Subcutaneous abdominal adipose tissue (tissue), 5 donors: Measurements from ENCODE around the gene CNPY3.
"Not testable (repeated sequence)": the region's sequence is repeated elsewhere in the genome, so short reads cannot be mapped to it uniquely, and the experiment has no call there.

ENCODE experiments used
- H3K27ac ChIP-seq: one replicate; pipeline ENCODE4 v1.7.0; 2013; ENCODE audit warnings: low read depth, mild to moderate bottlenecking, inconsistent platforms, low read length, moderate library complexity
- H3K27me3 ChIP-seq, 5 donors: one replicate each; pipeline ENCODE4 v1.7.0; 2013; ENCODE audit warnings: low read length in 5 of 5, inconsistent platforms in 1 of 5; ENCODE audit not compliant: control insufficient read depth in 5 of 5, insufficient read depth in 4 of 5
- H3K36me3 ChIP-seq, 5 donors: one replicate each; pipeline ENCODE4 v1.7.0; 2013; ENCODE audit warnings: low read length in 5 of 5; ENCODE audit not compliant: control insufficient read depth in 5 of 5, insufficient read depth in 5 of 5
- H3K4me1 ChIP-seq, 5 donors: one replicate each; pipeline ENCODE4 v1.7.0; 2013; ENCODE audit warnings: low read length in 5 of 5, mild to moderate bottlenecking in 3 of 5, moderate library complexity in 1 of 5; ENCODE audit not compliant: control insufficient read depth in 5 of 5, insufficient read depth in 5 of 5
- H3K4me3 ChIP-seq, 5 donors: one replicate each; pipeline ENCODE4 v1.7.0; 2013; ENCODE audit warnings: low read length in 5 of 5, low read depth in 1 of 5
- H3K9ac ChIP-seq, 5 donors: one replicate each; pipeline ENCODE4 v1.7.0; 2013; ENCODE audit warnings: low read length in 5 of 5, mild to moderate bottlenecking in 4 of 5, moderate library complexity in 3 of 5
- H3K9me3 ChIP-seq, 5 donors: one replicate each; pipeline ENCODE4 v1.7.0; 2013; ENCODE audit warnings: low read length in 5 of 5; ENCODE audit not compliant: control insufficient read depth in 5 of 5
- donor health status: healthy.
- donor health status: healthy.
- donor health status: healthy.
- donor health status: healthy.
- donor health status: healthy.

Gene CNPY3

DNA sequence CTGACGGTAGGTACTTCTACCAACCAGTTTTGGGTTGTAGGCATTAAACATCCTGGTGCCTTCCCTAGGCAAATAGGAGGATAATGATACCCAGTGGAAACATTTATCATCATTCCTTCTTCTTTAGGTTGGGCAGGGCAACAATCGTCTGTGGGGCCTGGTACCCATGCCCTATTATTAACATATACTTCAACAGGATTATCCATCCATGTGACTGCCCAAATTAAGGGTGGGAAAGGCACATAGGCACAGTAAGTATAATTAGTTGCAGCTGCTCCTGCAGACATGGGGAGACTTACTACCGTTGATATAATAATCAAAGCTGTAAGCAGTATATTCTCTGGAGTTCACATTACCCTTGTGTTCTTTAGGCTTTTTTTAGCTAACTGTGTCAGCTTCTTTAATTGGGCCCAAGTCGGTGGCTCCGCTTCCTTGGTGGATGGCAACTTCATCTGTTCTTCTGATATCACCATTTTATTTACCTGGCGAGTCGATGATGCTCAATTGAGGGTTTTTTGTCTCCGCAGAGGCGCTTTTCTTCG lies 33.0 kb upstream of the CNPY3 start:
- Histone ChIP-seq H3K36me3 (no peaks in the 10 kb centered on the region), H3K9ac (no peak overlapping the region), H3K4me1 (peaks cover under 1 to 5% (median 3%) of the 10 kb centered on the region in 5 donors), H3K9me3 (no peaks in the 10 kb centered on the region), H3K4me3 (no peak overlapping the region), H3K27ac (no peak overlapping the region), H3K27me3 (no peaks in the 10 kb centered on the region)

GRCh38 chr6:42898891-42899361 lies 30.4 kb upstream of the CNPY3 start:
- Histone ChIP-seq H3K9ac (no peak overlapping the region), H3K27me3 (no peaks in the 10 kb centered on the region), H3K4me1 (peaks cover 0 to 7% (median 3%) of the 10 kb centered on the region in 5 donors), H3K36me3 (no peaks in the 10 kb centered on the region), H3K27ac (no peak overlapping the region), H3K9me3 (no peaks in the 10 kb centered on the region), H3K4me3 (no peak overlapping the region)

DNA sequence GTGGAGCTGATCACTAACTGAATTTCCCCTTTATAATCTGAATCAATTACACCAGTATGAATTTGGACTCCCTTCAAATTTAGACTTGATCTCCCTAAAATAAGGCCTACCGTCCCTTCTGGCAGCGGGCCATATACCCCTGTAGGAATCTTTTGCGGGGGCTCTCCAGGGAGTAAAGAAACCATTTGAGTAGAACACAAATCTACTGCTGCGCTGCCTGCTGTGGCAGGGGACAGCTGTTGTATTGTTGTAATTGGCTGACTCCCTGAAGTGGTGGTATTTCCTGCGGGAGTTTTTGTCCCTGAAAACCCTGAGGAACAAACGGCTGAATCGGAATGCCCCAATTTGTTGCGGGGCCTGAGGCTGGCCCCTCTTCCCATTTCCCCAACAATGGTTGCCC lies 29.4 kb upstream of the CNPY3 start:
- no peak overlapping the region for H3K27ac ChIP-seq
- no peak overlapping the region for H3K4me3 ChIP-seq
- no peaks in the 10 kb centered on the region for H3K27me3 ChIP-seq
- no peaks in the 10 kb centered on the region for H3K36me3 ChIP-seq
- peaks cover 0 to 7% (median 3%) of the 10 kb centered on the region in 5 donors for H3K4me1 ChIP-seq
- no peak overlapping the region for H3K9ac ChIP-seq
- H3K9me3 ChIP-seq, result no peaks in the 10 kb centered on the region

- no peaks in the 10 kb centered on the region for H3K27me3 ChIP-seq
- no peak overlapping the region for H3K27ac ChIP-seq
- no peaks in the 10 kb centered on the region for H3K36me3 ChIP-seq
- no peak overlapping the region for H3K9ac ChIP-seq
- no peaks in the 10 kb centered on the region for H3K9me3 ChIP-seq
- no peak overlapping the region for H3K4me3 ChIP-seq
- H3K4me1 ChIP-seq, result peaks cover 0 to 13% (median 7%) of the 10 kb centered on the region in 5 donors
These were observed 27.7 kb upstream of the CNPY3 start for GRCh38 chr6:42901538-42901957.

GRCh38 chr6:42902429-42903263 lies 26.6 kb upstream of the CNPY3 start:
- not testable (repeated sequence) for H3K27me3 ChIP-seq, H3K9ac ChIP-seq, H3K36me3 ChIP-seq, H3K27ac ChIP-seq, H3K4me3 ChIP-seq, H3K9me3 ChIP-seq
- H3K4me1 ChIP-seq, result peaks cover 0 to 17% (median 7%) of the 10 kb centered on the region in 5 donors

DNA sequence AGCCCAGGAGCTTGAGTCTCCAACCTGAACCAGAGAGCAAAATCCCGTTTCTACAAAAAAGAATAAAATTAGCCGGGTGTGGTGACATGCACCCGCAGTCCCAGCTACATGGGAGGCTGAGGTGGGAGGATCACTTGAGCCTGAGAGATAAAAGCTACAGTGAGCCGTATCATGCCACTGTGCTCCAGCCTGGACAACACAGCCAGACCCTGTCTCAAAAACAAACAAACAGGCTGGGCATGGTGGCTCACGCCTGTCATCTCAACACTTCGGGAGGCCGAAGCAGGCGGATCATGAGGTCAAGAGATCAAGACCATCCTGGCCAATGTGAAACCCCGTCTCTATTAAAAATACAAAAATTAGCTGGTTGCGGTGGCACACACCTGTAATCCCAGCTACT lies 24.8 kb upstream of the CNPY3 start:
- Histone ChIP-seq H3K4me1 (peaks cover 0 to 17% (median 7%) of the 10 kb centered on the region in 5 donors), H3K9ac (no peak overlapping the region), H3K36me3 (no peaks in the 10 kb centered on the region), H3K27ac (no peak overlapping the region), H3K27me3 (no peaks in the 10 kb centered on the region), H3K9me3 (no peaks in the 10 kb centered on the region), H3K4me3 (no peak overlapping the region)

GRCh38 chr6:42907336-42907735 lies 21.9 kb upstream of the CNPY3 start:
- Histone ChIP-seq H3K9ac (no peak overlapping the region), H3K4me3 (no peak overlapping the region), H3K36me3 (no peaks in the 10 kb centered on the region), H3K27me3 (peaks cover 3 to 11% (median 7%) of the 10 kb centered on the region in 5 donors), H3K4me1 (peaks cover 0 to 21% (median 7%) of the 10 kb centered on the region in 5 donors), H3K9me3 (no peaks in the 10 kb centered on the region), H3K27ac (no peak overlapping the region)

DNA sequence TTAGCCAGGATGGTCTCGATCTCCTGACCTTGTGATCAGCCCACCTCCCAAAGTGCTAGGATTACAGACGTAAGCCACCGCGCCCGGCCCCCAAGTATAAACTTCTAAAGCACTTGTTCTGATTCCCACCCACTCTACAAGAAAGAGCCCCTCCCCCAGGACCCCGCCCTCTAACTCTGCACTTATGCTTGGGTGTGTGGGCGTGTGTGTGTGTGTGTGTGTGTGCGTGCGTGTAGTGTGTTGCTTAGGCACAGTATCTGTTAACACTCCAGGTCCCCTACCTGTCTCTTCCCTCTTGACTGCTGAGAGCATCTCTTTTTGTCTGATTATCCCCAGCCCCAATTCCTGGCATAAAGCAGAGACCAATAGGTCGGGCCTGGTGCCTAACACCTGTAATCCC lies 19.4 kb upstream of the CNPY3 start:
- no peaks in the 10 kb centered on the region for H3K9me3 ChIP-seq
- no peak overlapping the region for H3K9ac ChIP-seq
- peaks cover 0 to 21% (median 7%) of the 10 kb centered on the region in 5 donors for H3K4me1 ChIP-seq
- H3K4me3 ChIP-seq, result no peak overlapping the region
- no peaks in the 10 kb centered on the region for H3K36me3 ChIP-seq
- H3K27ac ChIP-seq, result no peak overlapping the region
- H3K27me3 ChIP-seq, result peaks cover 3 to 14% (median 7%) of the 10 kb centered on the region in 5 donors

GRCh38 chr6:42911171-42912021 lies 17.9 kb upstream of the CNPY3 start:
- no peak overlapping the region for H3K27ac ChIP-seq
- H3K9ac ChIP-seq, result peak overlapping the region in 1 of 5 donors; percentile 41
- peak overlapping the region in 1 of 5 donors; percentile 22 for H3K4me3 ChIP-seq

More at GRCh38 chr6:42911171-42912021, 17.9 kb upstream of the CNPY3 start:
- Histone ChIP-seq H3K27me3 (peaks cover 3 to 23% (median 12%) of the 10 kb centered on the region in 5 donors), H3K4me1 (peaks cover 0 to 11% (median 7%) of the 10 kb centered on the region in 5 donors), H3K36me3 (no peaks in the 10 kb centered on the region), H3K9me3 (no peaks in the 10 kb centered on the region)
